Thymus (tissue), 11 donors: ENCODE results near the gene PRDM15. TPM values are rescaled to one million over a fixed set of nuclear protein-coding genes. Genes with fewer than 3 reads are reported as not detected.
A peak's percentile ranks its signal among the peaks of the same experiment; 100 is the strongest.

Experiments
- DNase-seq, 9 donors: peaks; one replicate each; pipeline ENCODE4 v3.0.0-alpha.2; 2013; ENCODE audit warnings: low spot score in 9 of 9, low read depth in 6 of 9, missing footprints in 1 of 9
- H3K27ac ChIP-seq, 2 donors: one replicate each; pipeline ENCODE4 v1.5.1; 2013; ENCODE audit warnings: control low read depth in 1 of 2, low read depth in 1 of 2, low read length in 1 of 2, mild to moderate bottlenecking in 1 of 2, moderate library complexity in 1 of 2
- H3K27me3 ChIP-seq, 2 donors: one replicate each; pipeline ENCODE4 v1.5.1; 2013; ENCODE audit warnings: low read length in 1 of 2; ENCODE audit not compliant: control insufficient read depth in 2 of 2, insufficient read depth in 1 of 2
- H3K36me3 ChIP-seq, 2 donors: one replicate each; pipeline ENCODE4 v1.5.1; 2013; ENCODE audit warnings: low read length in 1 of 2, mild to moderate bottlenecking in 1 of 2, moderate library complexity in 1 of 2; ENCODE audit not compliant: control insufficient read depth in 2 of 2, insufficient read depth in 2 of 2
- H3K4me1 ChIP-seq, 2 donors: one replicate each; pipeline ENCODE4 v1.5.1; 2013; ENCODE audit warnings: low read length in 2 of 2; ENCODE audit not compliant: control insufficient read depth in 2 of 2, insufficient read depth in 2 of 2
- H3K4me3 ChIP-seq, 2 donors: one replicate each; pipeline ENCODE4 v1.5.1; 2013; ENCODE audit warnings: low read length in 2 of 2, control low read depth in 1 of 2, mild to moderate bottlenecking in 1 of 2
- H3K9me3 ChIP-seq, 2 donors: one replicate each; pipeline ENCODE4 v1.5.1; 2013; ENCODE audit warnings: low read length in 1 of 2, mild to moderate bottlenecking in 1 of 2; ENCODE audit not compliant: control insufficient read depth in 2 of 2, insufficient read depth in 1 of 2
- WGBS: extraction: QIAGEN DNeasy Blood & Tissue Kit; methylation state at CpG from one replicate; pipeline ENCODE4 v1.1.7; 2013; 5-methylcytosine and 5-hydroxymethylcytosine counted together
- polyA plus RNA-seq: library from polyadenylated mRNA; stranded (reverse); fragments of 200-250 nt; gene quantifications from one replicate; pipeline ENCODE4 v1.2.3, GENCODE V29; 2013
- total RNA-seq: library from RNA; stranded (reverse); fragments of 120-200 nt; gene quantifications from one replicate; pipeline ENCODE4 v1.2.4, GENCODE V29; 2013
- donor health status: healthy.

PRDM15 gene
- total and polyA plus RNA-seq, 2 donors = 4.0 to 6.1 TPM

DNA sequence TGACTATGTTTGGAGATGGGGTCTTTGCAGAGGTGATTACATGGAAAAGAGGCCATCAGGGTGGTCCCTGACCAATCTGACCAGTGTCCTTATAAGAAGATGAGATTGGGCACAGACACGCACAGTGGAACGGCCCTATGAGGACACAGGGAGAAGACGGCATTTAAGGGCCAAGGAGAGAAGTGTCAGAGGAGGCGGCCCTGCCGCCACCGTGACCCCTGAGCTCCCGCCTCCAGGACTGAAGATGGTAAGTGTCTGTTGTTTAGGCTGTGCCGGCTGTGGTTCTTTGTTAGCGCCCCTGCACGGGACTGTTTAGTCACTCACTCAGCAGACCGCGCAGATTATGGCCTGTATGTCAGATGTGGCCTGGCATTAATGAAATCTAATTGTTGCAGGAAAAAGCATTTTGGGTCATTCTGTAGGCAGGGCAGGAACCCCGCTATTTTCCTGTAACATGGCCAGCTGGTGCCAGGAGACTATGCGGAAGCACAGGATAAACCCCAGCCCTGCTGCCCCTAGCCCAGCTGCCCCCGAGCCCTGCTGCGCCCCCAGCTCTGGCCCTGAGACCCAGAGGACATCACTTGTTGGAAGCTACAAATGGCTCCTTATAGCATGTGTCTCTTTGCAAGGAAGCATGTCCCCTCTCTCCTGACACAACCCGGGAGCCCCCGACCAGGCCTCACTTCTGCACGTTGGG, 58.6 kb downstream of the PRDM15 start:
- Histone ChIP-seq H3K27ac (no peak overlapping the region), H3K27me3 (no peaks in the 10 kb centered on the region), H3K4me3 (no peak overlapping the region), H3K36me3 (peaks cover 18 to 33% of the 10 kb centered on the region in 2 donors), H3K4me1 (peaks cover 21% of the 10 kb centered on the region in 2 donors), H3K9me3 (no peaks in the 10 kb centered on the region)
- 94% methylated on average over 19 of the region's 19 CpGs for WGBS
- no peak for DNase-seq

DNA sequence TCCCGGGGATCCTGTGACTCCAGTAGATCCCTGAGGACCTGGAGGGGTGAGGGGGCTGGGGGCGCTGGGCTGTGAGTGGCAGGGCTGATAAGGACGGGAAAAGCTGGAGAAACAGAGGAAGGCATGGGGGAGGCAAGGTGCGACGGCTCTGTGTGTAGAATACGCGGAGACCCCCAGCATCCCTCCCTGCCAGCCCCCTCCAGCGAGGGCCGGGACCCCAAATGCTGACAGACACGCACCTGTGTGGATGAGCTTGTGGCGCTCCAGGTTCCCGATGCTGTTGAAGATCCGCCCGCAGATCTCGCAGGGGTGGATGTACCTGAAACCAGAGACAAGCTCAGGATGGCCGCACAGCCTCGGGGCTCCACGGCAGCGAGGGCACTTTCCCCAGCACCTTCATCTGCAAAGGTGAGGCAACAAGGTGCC, 59.3 kb downstream of the PRDM15 start:
- DNase-seq = no peak
- no peak overlapping the region for H3K4me3 ChIP-seq
- H3K4me1 ChIP-seq = peaks cover 21% of the 10 kb centered on the region in 2 donors
- peaks cover 18 to 35% of the 10 kb centered on the region in 2 donors for H3K36me3 ChIP-seq
- H3K9me3 ChIP-seq = no peaks in the 10 kb centered on the region
- H3K27me3 ChIP-seq = no peaks in the 10 kb centered on the region
- no peak overlapping the region for H3K27ac ChIP-seq
- WGBS = 94% methylated on average over 19 of the region's 19 CpGs

DNA sequence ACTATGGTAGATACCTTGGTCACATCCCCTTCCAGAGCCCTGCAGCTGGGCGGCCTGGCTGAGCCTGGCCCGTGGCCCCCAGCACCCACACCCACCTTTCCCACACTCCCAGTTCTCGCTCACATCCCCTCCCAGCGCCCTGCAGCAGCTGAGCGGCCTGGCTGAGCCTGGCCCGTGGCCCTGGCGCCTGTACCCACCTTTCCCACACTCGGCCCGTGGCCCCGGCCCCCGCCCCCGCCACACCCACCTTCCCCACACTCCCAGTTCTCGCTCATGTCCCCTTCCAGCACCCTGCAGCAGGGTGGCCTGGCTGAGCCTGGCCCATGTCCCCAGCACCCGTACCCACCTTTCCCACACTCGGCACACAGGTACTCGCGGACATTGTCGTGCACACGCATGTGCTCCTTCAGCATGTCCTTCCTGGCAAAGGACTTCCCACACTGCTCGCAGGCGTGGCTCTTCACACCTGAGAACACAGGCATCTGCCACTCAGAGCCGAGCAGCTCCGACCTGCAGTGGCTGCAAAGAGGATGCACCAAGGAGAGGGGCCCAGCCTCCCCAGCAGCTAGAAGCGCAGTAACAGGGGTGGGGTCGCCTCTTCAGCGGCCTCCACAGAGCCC, 59.8 kb downstream of the PRDM15 start:
- DNase-seq = no peak
- peaks cover 21 to 31% of the 10 kb centered on the region in 2 donors for H3K36me3 ChIP-seq
- 97% methylated on average over 26 of the region's 26 CpGs for WGBS
- H3K27ac ChIP-seq = no peak overlapping the region
- no peak overlapping the region for H3K4me3 ChIP-seq
- H3K9me3 ChIP-seq = no peaks in the 10 kb centered on the region
- H3K27me3 ChIP-seq = no peaks in the 10 kb centered on the region
- H3K4me1 ChIP-seq = peaks cover 16 to 21% of the 10 kb centered on the region in 2 donors

DNA sequence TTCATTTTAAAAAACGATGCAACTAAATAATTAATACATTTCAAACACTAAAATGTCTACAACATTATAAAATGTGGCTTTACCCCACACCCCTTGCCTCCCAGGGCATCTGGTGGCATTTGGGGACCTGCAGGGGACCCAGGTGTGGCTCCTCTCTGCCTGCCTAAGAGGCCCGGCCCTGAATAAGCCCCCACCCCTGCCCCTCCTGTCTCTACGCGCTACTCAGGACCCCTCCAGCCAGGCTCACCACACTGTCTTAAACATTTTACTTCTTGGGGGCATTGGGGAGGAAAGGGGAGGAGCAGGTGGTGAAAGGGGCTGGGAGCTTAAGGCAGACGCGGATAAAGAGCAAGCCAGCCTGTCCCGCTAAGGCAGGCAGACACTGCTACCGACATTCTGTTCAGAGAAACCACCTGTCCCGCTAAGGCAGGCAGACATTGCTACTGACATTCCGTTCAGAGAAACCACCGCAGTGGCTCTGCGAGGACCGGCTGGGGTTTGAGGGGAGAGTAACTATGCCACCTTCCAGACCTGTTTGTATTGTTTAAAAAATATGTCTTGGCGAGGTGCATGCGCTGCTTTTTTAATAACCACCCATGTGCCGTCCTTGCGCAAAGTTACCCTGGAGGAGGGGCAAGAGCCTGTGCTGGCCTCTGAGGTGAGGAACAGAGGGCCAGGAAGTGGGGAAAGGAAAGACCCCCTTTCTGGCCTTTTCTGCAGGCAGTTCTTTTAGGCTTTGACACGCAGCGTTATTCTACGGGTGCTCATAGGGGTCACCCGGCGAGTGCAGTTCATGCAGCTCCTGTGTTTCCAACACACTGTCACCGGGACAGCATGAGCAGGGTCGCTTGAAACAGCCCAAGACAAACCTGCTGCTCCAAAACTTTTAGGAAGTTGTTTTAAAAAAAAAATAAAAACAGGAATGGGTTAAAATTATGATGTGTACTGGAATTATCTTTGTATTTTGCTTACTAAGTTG, 61.0 kb downstream of the PRDM15 start:
- Histone ChIP-seq H3K27ac (peak overlapping the region in 1 of 2 donors; percentile 19), H3K4me1 (peaks cover 9 to 18% of the 10 kb centered on the region in 2 donors), H3K36me3 (peaks cover 21 to 34% of the 10 kb centered on the region in 2 donors), H3K27me3 (no peaks in the 10 kb centered on the region), H3K4me3 (no peak overlapping the region), H3K9me3 (no peaks in the 10 kb centered on the region)
- WGBS = 81% methylated on average over 24 of the region's 24 CpGs
- peak in 4 of 9 donors; percentile 24 to 59 (median 35) for DNase-seq

DNA sequence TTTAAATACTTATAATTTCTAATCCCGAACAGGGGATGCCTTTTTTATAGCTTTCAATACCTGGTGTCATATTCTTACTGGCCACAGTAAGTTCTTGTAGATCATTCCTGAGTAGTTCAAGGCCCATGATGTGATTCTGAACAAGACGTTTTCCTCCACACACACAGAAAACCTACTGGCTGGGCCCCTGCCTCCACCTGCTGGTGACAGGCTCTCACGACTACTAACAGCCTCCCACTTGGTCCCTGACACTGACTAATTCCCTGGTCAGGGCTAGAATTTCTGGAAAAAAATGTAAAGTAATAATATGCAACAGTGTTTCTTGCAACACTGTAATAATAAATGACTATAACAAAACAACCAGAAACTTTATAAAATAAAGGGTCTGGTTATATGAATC, 61.9 kb downstream of the PRDM15 start:
- Histone ChIP-seq H3K27ac (peak overlapping the region in 1 of 2 donors; percentile 33), H3K27me3 (no peaks in the 10 kb centered on the region), H3K36me3 (peaks cover 23 to 41% of the 10 kb centered on the region in 2 donors), H3K4me1 (peaks cover 4 to 18% of the 10 kb centered on the region in 2 donors), H3K9me3 (no peaks in the 10 kb centered on the region), H3K4me3 (no peak overlapping the region)
- 29% methylated on average over 3 of the region's 3 CpGs for WGBS
- DNase-seq = peak; percentile 30 to 80 (median 60)

DNA sequence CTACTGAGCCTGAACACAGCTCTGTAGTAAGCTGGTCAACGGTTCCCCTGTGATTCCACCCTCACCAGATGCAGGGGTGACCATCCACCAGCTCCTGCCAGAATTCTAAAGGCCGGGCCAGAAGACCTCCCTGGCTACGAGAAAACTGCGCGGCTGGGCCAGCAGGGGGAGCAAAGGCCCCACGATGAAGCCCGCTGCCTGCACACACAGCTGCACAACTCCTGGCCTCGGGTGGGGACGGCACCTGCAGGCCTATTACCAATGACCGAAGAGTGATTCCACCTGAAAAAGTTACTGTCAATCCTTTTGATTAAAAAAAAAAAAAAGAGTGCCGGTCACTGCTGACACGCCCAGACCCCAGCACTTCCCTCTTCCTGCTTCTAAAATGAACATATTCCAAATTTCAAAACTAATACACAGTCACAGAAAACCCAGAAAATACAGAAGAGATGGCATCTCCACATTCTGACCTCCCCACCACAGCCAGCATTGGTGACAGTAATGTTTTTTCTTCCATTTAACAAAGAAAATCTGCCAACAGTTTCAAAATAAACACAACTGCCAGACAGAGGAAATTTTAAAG, 62.5 kb downstream of the PRDM15 start:
- peak; percentile 33 to 80 (median 59) for DNase-seq
- Histone ChIP-seq H3K4me1 (peaks cover 4 to 18% of the 10 kb centered on the region in 2 donors), H3K4me3 (no peak overlapping the region), H3K9me3 (no peaks in the 10 kb centered on the region), H3K27ac (no peak overlapping the region), H3K36me3 (peaks cover 19 to 41% of the 10 kb centered on the region in 2 donors), H3K27me3 (no peaks in the 10 kb centered on the region)
- WGBS = 28% methylated on average over 12 of the region's 12 CpGs

DNA sequence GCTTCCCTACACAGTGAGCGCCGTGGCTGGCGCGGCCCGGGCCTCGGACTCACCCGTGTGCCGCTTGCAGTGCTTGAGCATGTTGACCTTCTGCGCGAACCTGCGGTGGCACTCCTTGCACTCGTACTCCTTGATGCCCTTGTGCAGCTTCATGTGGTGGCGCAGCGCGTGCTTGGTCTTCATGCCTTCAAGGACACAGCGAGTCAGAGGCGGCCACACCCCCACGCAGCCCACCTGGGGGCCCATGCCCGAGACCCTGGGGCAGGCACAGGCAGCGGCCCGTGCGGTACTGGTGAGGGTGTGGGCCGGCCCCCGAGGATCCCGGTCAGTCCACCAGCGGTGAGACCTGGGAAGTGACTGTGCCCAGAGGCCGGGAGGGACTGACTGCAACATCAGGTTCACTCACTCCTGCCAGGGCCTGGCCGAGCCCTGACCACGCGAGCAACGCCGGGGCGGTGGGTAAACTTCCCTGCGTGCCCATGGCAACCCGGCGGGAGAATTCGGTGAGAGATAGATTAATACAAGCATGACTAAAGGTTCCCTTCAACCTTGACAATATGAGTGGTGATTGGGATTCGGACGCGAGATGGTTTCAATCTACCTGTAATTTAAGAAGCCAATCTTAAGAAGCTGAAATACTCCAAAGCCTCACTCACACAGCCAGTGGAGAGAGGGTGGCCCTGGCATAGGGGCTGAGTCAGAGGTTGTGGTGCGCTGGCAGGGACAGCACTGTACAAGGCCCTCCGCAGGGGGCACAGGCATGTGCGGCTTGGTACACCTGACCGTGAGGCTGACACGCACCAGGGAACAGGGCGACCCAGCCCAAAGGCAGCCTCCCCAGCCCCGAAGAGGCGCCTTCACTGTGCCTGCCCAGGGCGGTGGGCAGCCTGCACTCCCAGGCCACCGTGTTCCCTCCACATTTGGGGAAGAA, 63.2 kb downstream of the PRDM15 start:
- H3K36me3 ChIP-seq = peaks cover 19 to 35% of the 10 kb centered on the region in 2 donors
- H3K27me3 ChIP-seq = no peaks in the 10 kb centered on the region
- no peak for DNase-seq
- no peak overlapping the region for H3K4me3 ChIP-seq
- H3K9me3 ChIP-seq = no peaks in the 10 kb centered on the region
- H3K27ac ChIP-seq = no peak overlapping the region
- WGBS = 97% methylated on average over 50 of the region's 50 CpGs
- H3K4me1 ChIP-seq = peaks cover 4 to 18% of the 10 kb centered on the region in 2 donors

DNA sequence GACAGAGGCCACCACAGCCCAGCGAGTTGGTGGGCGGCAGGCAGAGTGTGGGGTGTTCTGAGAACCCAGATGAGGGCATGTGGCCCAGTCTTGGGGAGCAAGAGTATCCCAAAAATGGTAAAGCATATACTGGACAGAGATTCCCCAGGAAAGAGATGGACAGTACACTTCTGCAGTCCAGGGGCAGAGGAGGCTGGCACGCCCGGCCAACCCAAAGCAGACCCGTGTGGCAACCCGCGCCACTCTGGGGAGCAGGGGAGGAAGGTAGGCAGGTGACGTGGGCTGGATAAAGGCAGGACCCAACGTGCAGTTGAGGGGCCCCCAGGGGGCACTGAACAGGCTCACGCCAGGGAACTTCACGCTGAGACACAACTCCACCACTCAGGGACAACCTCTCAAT, 65.9 kb downstream of the PRDM15 start:
- DNase-seq = no peak
- Histone ChIP-seq H3K9me3 (no peaks in the 10 kb centered on the region), H3K27me3 (no peaks in the 10 kb centered on the region), H3K36me3 (peaks cover 29 to 37% of the 10 kb centered on the region in 2 donors), H3K4me3 (no peak overlapping the region), H3K27ac (no peak overlapping the region), H3K4me1 (peaks cover 4 to 14% of the 10 kb centered on the region in 2 donors)
- WGBS = 98% methylated on average over 11 of the region's 11 CpGs
